ENCODE measurements around the gene TMEM89.

Gene TMEM89

GRCh38 chr3:48652923-48653715 is 31.6 kb upstream of the TMEM89 start:
- H2AFZ ChIP-seq (ENCODE audit: low read depth, low read length, severe bottlenecking): no peak overlapping the region
- H3K79me2 ChIP-seq (ENCODE audit: insufficient read depth, low read length): no peaks in the 10 kb centered on the region
- H3K9me2 ChIP-seq (replicated peaks; ENCODE audit: insufficient read depth, low read length): no peaks in the 10 kb centered on the region
- no peak overlapping the region for H3K9ac ChIP-seq (ENCODE audit: low read length)
- H3K4me2 ChIP-seq (ENCODE audit: low read depth, low read length, poor library complexity, severe bottlenecking): no peak overlapping the region
- TF ChIP-seq EZH2phosphoT487 (conservative IDR thresholded peaks at IDR 0.05; ENCODE audit: low read length): no peak
- TF ChIP-seq CTCF (IDR thresholded peaks at IDR 0.05; ENCODE audit: insufficient read depth, low read length, poor library complexity, severe bottlenecking): no peak
- H3F3A ChIP-seq (ENCODE audit: insufficient read depth): no peaks in the 10 kb centered on the region
- H3K27ac ChIP-seq (ENCODE audit: low read depth, low read length): no peak overlapping the region
- no peak overlapping the region for H3K4me3 ChIP-seq (ENCODE audit: insufficient read depth, low read length, poor library complexity, severe bottlenecking)
- no peaks in the 10 kb centered on the region for H3K36me3 ChIP-seq (ENCODE audit: low read length)
- H3K9me3 ChIP-seq (ENCODE audit: insufficient read depth, low read length): no peaks in the 10 kb centered on the region
- no peaks in the 10 kb centered on the region for H4K20me1 ChIP-seq (ENCODE audit: low read depth, low read length)
- H3K27me3 ChIP-seq (ENCODE audit: low read length): no peaks in the 10 kb centered on the region

- Histone ChIP-seq H3K4me3 (ENCODE audit: insufficient read depth, low read length, poor library complexity, severe bottlenecking) (no peak overlapping the region), H3K27me3 (ENCODE audit: low read length) (no peaks in the 10 kb centered on the region), H3K9me2 (replicated peaks; ENCODE audit: insufficient read depth, low read length) (no peaks in the 10 kb centered on the region), H3F3A (ENCODE audit: insufficient read depth) (no peaks in the 10 kb centered on the region), H3K27ac (ENCODE audit: low read depth, low read length) (no peak overlapping the region), H3K4me2 (ENCODE audit: low read depth, low read length, poor library complexity, severe bottlenecking) (no peak overlapping the region), H3K9me3 (ENCODE audit: insufficient read depth, low read length) (no peaks in the 10 kb centered on the region), H3K9ac (ENCODE audit: low read length) (no peak overlapping the region), H4K20me1 (ENCODE audit: low read depth, low read length) (no peaks in the 10 kb centered on the region), H3K36me3 (ENCODE audit: low read length) (no peaks in the 10 kb centered on the region), H2AFZ (ENCODE audit: low read depth, low read length, severe bottlenecking) (no peak overlapping the region), H3K79me2 (ENCODE audit: insufficient read depth, low read length) (no peaks in the 10 kb centered on the region)
- TF ChIP-seq EZH2phosphoT487 (conservative IDR thresholded peaks at IDR 0.05; ENCODE audit: low read length) (no peak), CTCF (IDR thresholded peaks at IDR 0.05; ENCODE audit: insufficient read depth, low read length, poor library complexity, severe bottlenecking) (no peak)
These were observed 30.2 kb upstream of the TMEM89 start for GRCh38 chr3:48651771-48652170.

GRCh38 chr3:48650723-48651122 is 29.2 kb upstream of the TMEM89 start:
- H3F3A ChIP-seq (ENCODE audit: insufficient read depth): no peaks in the 10 kb centered on the region
- H3K36me3 ChIP-seq (ENCODE audit: low read length): no peaks in the 10 kb centered on the region
- H4K20me1 ChIP-seq (ENCODE audit: low read depth, low read length): no peaks in the 10 kb centered on the region
- TF ChIP-seq CTCF (IDR thresholded peaks at IDR 0.05; ENCODE audit: insufficient read depth, low read length, poor library complexity, severe bottlenecking) (no peak), EZH2phosphoT487 (conservative IDR thresholded peaks at IDR 0.05; ENCODE audit: low read length) (no peak)
- no peaks in the 10 kb centered on the region for H3K9me3 ChIP-seq (ENCODE audit: insufficient read depth, low read length)
- no peaks in the 10 kb centered on the region for H3K79me2 ChIP-seq (ENCODE audit: insufficient read depth, low read length)
- no peaks in the 10 kb centered on the region for H3K27me3 ChIP-seq (ENCODE audit: low read length)
- no peak overlapping the region for H3K4me2 ChIP-seq (ENCODE audit: low read depth, low read length, poor library complexity, severe bottlenecking)
- no peak overlapping the region for H3K4me3 ChIP-seq (ENCODE audit: insufficient read depth, low read length, poor library complexity, severe bottlenecking)
- H2AFZ ChIP-seq (ENCODE audit: low read depth, low read length, severe bottlenecking): no peak overlapping the region
- H3K9me2 ChIP-seq (replicated peaks; ENCODE audit: insufficient read depth, low read length): no peaks in the 10 kb centered on the region
- H3K27ac ChIP-seq (ENCODE audit: low read depth, low read length): no peak overlapping the region
- H3K9ac ChIP-seq (ENCODE audit: low read length): no peak overlapping the region
